NCI-H187 (cell line): ENCODE measurements around the gene TCTN2.

Experiments
- DNase-seq, 2 experiments: peaks; one replicate each; lab custom pipeline; 2025; lab: John Stamatoyannopoulos, UW

Gene TCTN2

DNA sequence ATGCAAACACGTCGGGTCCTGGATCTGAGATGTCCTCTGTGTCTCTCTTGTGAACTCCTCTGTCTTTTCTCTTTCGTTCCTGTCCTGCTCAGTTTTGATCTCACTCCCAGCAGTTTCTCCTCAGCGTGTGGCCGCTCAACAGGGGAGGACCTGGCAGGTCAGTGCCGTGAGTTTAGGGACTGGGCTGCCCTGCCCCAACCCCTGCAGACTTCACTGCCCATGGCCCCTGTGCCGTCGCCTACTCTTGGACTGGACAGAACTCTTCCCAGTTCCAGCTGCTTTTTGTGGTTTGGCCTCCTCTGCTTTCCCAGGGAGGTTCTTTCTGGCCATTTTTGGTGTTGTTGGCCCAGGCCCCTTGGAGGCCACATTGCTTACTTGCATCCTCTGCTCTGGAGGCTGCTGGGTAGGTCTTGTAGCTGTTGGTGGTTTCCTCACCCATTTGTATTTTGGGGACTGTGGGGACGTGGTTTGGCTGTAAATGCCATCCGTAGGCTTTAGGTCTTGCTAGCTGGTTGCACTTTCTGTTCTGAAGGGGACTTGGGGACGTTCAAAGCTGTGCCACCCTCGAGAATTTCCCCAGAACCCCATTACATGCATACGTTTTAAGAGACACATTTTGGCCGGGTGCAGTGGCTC lies 71.1 kb downstream of the TCTN2 start:
- DNase-seq, result no peak

DNA sequence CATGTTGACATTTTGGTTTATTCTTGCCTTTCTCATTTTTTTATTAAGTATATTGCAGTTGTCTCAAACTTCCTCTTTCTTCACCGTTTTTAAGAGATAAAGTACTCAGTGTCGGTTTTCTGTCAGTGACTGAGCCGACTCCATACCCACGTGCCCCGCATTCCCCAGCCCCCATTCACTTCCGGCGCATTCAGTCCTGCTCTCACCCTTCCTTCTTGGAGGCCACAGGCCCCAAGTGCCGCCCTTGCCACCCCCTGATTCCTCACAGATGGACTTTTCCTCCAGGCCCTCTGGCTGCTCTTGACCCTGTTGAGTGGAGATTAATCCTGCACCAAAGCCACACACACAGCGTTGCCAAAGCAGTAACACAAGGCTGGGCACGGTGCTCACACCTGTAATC lies 72.1 kb downstream of the TCTN2 start:
- DNase-seq, result no peak

DNA sequence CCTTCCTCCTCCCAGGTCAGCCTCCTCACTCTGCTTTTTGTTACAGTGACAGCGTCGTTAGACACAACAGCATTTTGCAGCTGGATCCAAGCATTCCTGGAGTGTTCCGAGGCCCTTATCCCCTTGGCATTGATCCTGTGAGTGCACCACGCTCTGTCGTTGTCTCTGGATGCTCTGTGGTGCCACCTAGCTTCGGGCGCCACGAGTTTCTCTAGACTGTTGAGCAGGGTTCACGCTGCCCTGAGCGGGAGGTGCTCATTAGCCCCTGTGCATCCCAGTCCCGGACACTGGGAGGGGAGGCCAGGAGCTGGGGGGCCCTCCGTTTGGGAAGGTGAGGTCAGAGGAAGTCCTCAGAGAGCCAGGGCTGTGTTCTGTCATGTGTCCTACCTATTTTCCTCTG lies 73.9 kb downstream of the TCTN2 start:
- no peak for DNase-seq

DNA sequence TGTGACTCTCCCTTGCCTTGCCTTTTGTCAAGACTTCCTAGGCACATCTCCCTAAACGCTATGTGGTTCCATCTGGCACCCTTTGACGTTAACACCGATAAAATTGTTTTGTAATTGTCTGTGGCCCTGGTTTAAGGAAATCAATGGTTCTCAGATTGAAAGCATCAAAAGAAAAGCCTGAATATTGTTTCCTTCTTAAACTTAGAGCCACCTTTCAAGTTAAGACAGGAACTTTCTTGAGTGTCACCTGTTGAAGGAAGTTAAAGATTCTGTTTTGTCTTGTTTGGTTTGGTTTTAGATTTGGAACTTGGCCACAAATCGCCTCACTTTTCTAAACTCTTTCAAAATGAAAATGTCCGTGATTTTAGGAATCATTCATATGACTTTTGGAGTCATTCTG lies 76.4 kb downstream of the TCTN2 start:
- no peak for DNase-seq

DNA sequence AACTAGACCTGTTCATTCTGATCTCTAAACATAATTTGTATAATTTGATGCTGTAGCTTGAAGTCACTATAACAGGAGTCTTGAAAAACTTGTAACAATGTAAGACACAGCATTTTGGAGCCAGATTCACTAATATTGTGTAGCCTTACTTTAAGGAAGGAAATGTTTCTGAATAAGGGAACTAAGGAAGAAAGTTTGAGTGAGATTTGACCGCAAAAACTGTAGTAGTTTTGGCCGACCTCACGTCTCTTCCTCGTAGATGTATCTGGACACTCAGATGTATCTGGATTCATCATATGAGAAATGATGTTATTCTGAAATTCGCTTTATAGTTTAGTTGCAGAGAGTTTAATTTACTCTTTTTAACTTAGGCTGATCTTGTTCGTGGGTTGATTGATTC lies 77.2 kb downstream of the TCTN2 start:
- no peak for DNase-seq

DNA sequence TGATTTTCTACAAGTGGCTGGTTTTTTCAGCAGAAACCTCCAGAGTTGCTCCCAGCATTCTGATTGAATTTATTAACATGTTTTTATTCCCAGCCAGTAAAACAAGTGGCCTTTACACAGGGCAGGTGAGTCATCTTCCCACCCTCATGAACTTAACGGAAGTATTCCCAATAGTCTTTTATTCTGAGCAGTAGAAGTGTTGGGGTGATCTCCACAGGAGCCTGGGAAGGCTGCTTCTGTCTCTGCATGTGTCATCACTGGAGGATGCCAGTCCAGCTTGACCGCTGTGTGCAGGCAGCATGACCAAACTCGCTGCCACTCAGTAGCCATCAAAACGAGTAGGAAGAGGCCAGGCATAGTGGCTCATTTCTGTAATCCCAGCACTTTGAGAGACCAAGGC lies 77.7 kb downstream of the TCTN2 start:
- DNase-seq, result no peak

DNA sequence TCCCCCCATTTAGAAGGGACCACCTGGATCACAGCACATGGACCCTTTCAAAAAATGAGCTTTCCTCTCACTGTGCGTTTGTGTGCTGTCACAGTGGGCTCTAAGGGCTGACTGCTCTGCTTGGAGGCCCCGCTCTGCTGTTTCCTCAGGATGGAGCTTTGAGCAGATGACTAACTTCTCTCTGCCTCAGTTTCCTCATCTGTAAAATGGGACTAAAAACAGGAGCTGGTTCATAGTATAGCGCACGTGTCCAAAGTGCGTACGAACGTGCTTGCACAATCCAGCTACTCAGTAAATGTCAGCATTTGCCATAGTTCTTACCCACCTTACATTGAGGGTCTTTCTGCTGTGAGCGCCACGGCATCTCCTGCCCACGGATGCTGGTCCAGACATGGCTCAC lies 78.4 kb downstream of the TCTN2 start:
- DNase-seq, result no peak

DNA sequence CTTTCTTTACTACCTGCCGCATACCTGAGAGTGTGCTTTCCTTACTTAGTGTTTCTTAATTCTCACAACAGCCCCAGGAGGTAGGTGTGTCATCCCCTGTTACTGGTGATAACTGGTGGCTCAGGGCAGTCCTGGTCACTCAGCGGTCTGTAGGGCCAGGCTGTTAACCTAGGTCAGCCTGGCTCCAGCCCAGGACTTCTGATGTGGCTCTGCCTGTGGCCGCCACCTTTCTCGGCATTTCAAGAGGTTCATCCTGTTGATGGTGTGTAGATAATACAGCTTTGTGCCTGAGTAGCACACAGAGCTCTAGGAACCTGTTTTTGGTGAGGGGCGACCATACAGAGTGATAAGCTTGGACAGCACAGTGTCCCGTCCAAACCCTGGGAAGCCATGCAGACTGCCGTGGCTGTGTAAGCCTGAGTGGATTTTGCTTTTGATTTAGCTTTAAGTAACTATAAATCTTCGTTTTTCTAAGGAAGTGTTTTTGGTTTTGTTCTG lies 79.3 kb downstream of the TCTN2 start:
- no peak for DNase-seq

DNA sequence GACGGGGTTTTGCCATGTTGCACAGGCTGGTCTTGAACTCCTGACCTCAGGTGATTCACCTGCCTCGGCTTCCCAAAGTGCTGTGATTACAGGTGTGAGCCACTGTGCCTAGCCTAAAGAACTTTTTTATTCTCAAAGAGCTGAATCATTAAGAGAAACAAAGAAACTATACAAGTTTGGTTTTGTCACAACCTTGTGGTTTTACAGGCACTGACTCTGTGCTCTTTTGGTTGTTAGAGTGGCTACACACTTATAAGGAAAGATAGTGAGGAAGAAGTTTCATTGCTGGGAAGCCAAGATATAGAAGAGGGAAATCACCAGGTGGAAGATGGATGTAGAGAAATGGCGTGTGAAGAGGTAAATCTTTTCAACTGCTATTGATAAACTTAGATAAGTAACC lies 81.1 kb downstream of the TCTN2 start:
- no peak for DNase-seq

DNA sequence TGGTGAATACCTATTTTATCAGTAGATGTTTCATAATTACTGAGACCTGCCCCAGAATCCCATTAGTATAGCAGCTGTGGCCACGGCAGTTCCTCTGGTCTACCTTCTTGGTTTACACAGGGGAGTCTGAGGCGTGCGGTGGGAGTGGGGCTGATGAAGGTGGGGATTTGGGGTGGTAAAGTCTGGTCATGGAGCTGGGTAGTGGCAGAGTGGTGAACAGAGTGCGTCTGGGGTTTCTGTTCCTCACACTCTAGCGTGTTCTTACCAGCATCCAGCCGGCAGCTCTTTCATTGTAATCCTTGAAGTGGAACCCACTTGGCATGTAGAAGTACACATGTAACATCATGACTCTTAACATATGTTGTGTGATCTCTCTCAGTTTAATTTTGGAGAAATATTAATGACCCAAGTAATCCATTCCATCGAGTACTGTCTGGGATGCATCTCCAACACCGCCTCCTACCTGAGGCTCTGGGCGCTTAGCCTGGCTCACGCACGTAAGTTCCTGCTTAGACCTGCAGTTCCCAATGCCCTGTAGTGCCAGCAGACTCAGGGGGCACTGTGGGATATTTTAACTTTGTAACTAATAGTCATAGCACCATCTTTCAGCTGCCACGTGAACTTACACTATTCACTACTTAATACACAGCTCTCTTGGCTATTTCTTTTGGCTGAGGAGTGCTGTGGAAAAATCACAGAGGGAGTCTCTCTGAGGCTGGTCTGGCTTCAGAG lies 83.3 kb downstream of the TCTN2 start:
- no peak for DNase-seq

DNA sequence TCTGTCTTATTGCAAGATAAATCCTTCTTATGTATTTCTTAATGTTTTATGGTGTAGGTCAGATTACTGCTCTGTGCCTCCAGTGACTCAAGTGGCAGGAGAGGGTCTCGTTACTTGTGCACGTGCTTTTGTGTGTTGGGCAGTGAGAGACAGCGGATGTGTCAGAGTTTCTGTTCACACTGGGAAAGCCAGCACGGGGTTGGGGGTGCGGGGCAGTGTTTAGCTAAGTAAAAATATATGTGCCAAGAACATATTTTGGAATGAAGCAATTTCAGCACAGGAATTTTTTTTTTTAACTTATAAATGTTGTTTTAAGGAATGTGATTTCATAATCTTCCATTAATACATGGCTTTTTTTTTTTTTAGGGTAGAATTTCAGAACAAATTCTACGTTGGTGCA lies 86.6 kb downstream of the TCTN2 start:
- DNase-seq, result no peak
